Occipital lobe (tissue), 2 donors: Measurements from ENCODE around the gene RAPGEF6. TPM values are rescaled to one million over a fixed set of nuclear protein-coding genes. Genes with fewer than 3 reads are reported as not detected.

Experiments used
- DNase-seq: peaks from one replicate; lab custom pipeline; 2025; lab: John Stamatoyannopoulos, UW
- total RNA-seq: library from RNA; depleted of rRNA; stranded (reverse); fragments of >200 nt; gene quantifications from one replicate; pipeline ENCODE4 v1.2.3, GENCODE V29; 2014

The RAPGEF6 gene
- total RNA-seq, 1 donor from 2014 or later: 66.1 TPM

GRCh38 chr5:131548176-131548575 is 86.9 kb downstream of the RAPGEF6 start:
- no peak for DNase-seq

DNA sequence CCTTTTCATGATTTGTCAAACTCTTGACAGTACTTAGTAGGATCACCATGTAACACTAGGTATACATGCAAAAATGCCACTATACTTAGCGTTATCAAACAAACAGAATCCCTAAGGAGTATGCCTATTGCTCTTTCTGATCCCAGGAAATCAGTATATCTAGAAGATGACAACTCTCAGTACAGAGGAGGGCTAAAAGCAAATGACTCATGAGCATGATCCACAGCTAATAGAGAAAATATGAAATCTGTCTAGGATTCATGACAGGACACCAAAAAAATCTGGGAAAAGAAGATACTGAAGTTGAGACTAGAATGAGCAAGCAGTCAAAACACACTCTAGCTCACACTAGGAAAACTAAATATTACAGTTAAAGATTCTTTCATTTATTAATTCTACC is 89.2 kb downstream of the RAPGEF6 start:
- DNase-seq: no peak

DNA sequence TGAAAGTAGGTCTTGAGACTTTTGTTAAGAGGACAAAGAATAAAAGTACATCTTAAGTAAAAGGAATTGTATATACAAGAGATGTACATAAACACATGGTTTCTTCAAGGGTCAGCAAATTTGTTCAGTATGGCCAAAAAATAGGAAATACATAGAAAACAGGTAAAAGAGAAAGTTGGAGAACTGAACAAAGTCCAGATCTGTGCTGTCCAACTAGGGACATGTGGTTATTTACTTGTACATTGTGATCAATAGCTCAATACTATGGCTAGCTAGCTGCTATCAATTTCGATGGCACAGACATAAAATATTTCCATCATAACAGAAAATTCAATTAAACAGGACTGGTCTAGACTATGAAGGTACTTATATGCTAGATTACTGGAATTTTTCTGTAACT is 92.3 kb downstream of the RAPGEF6 start:
- DNase-seq: no peak

DNA sequence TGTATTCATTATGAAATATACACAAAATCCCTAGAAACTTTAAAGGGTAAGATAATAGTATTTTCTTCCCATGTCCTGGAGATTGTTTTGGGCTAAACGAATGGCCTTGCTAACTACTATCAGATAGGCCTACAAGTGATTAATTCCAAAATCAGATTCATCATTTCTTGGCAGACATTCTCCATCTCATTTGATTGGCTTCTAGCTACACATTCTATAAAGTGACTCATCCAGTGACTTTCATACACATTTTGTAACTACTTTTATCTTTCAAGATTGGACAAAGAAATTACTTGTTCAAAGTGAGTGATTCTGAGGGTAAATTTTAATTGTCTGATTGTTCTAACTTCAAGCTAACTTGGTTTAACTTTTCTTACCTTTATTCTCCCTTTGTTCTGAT is 93.3 kb downstream of the RAPGEF6 start:
- DNase-seq: no peak

- no peak for DNase-seq
Measured at GRCh38 chr5:131541071-131541470, 94.0 kb downstream of the RAPGEF6 start.

GRCh38 chr5:131539251-131539650 is 95.8 kb downstream of the RAPGEF6 start:
- no peak for DNase-seq

GRCh38 chr5:131538177-131538593 is 96.8 kb downstream of the RAPGEF6 start:
- DNase-seq: no peak

DNA sequence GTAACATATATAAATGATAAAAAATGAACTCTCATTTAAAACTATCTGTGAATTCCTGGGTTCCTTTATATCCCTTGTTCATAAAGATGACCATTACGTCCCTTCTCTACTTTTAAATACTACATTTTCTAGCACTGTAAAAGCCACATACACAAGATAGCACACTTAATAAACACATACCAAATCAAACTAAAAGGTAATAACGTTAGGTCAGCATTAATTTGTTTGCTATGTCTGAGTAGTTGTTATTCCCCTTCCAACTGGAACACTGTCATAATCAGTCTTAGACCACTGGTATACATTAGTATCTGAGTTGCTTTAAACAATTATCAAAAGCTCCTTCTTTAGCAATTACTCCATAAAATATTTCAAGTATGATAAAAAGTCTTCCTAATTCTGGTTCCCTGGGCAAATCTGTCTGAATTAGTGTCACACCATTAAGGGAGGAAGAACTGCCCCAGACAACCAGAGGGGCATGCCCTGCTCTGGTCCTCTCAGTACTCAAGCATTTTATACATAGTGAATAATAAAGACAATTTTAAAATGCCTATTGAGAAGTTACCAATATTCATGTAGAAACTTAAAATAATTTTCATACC is 98.1 kb downstream of the RAPGEF6 start:
- DNase-seq: no peak

GRCh38 chr5:131536211-131536826 is 98.7 kb downstream of the RAPGEF6 start:
- no peak for DNase-seq

DNA sequence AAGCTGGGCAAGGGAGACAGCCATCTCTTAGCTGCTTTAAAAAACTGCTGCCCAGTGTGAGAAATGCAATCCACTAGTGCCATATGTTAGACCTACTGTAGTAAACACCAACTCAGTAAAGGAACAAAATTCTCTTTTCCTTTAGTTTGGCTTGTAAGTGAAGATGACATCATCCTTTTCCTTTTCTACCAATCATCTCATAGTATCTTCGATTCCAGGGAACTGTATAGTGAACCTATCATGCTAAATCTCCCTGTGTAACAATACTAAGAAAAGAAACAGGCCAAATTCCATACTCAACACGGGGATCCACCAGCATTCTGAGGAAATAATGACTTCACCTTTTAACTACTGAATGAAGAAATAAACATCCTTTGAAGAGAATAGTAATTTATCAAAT is 100.1 kb downstream of the RAPGEF6 start:
- DNase-seq: no peak

- DNase-seq: no peak
Measured at GRCh38 chr5:131533836-131534235, 101.2 kb downstream of the RAPGEF6 start.

GRCh38 chr5:131532031-131532640 is 102.9 kb downstream of the RAPGEF6 start:
- no peak for DNase-seq

DNA sequence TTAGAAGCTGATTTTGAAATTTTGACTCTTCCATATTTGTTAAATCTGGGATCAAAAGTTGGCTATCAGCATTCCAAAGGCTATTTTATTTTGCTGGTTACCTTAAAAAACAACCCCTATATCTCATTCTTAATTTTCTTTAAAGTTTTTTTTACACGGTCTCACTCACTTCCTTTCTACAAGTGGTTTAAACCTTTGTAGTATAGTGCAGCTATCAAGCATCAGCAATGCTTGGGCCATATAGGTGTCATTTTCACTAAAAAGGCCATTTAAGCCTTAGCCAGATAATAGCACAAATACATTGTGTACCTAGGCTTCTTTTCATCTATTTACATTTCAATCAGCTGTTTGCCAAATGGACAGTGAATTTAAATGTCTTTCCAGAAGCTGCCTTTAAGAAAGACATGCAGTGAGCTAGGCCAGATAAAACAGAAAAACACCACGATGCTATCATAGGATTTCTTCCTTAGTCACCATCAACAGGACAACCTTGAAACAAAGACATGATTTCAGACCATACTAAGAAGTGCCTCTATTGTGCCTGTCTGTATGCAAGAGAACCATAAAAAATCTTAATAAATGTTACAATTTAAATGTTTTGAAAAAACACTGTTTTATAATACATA is 104.2 kb downstream of the RAPGEF6 start:
- DNase-seq: no peak

DNA sequence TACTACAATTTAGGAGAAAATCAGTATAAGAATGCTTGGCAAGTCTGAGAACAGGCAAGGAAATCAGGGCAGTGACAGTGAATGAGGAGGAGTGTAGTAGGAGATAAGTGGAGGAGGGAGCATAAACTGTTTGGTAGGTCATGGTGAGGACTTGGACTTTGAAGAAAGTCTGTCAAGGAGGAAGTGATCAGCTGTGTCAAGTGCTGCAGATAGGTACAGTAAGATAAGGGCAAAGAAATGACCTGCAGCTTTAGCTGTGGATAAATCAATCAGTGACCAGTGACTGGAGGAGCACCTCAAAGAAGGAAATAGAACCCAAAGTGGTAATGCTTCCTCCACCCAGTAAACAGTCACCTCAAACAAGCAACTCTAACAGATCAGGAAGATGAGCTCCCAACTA is 106.3 kb downstream of the RAPGEF6 start:
- DNase-seq: no peak

DNA sequence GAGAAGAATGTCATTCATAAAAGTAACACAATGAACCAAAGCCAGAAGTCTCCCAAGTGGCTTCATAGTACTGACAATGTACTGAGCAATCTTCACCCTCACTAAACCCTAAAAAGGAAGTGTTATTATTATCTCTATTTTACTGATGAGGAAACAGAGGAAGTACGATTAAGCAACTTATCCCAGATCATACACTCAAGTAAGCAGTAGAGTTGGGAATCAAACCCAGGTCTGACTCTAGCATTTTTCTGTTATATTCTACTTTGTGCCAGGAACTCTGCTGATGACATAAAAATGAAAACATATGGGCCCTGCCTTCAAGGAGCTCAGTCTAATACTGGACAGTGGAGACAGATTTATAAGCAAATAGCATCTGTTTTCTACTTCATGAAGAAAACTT is 109.2 kb downstream of the RAPGEF6 start:
- no peak for DNase-seq

DNA sequence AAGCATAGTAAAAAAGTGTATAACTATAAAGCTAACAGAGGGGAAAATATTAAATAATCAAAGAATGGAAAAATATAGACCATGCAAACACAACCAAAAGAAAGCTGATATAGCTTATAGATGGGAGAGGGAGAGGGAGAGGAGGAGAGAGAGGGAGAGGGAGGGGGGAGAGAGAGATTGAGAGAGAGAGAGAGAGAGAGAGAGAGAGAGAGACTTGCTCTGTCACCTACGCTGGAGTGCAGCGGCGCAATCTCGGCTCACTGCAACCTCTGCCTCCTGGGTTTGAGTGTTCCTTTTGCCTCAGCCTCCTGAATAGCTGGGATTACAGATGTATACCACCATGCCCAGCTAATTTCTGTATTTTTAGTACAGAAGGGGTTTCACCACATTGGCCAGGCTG is 110.6 kb downstream of the RAPGEF6 start:
- DNase-seq: no peak

DNA sequence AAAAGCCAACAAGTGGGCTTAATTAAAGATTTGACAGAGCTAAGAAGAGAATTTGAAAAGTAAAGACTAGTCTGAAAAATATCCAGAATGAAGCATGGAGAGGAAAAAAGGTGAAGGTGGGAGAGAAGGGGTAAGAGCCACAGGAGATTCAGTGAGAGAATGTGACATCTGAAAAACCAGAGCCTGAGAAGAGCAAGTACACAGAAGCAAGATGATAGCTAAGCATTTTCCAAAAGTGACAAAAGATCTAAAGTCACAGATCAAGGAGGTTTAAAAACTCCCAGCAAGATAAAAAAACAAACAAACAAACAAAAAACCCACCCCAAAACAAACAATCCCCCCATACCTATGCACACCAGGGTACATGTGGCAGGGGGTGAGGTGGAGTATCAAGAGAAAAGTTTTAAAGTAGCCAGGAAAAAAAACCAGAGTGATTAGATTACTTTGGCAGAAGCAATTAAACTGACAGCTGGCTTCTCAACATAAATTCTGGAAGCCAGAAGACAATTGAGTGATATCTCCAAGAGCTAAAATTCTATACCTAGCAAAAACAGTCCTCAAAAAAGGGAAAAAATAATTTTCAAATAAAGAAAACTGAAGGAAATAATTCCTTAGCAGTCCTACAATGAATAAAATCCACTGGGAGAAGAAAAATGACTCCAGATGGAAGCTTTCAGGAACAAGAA is 111.4 kb downstream of the RAPGEF6 start:
- DNase-seq: no peak

DNA sequence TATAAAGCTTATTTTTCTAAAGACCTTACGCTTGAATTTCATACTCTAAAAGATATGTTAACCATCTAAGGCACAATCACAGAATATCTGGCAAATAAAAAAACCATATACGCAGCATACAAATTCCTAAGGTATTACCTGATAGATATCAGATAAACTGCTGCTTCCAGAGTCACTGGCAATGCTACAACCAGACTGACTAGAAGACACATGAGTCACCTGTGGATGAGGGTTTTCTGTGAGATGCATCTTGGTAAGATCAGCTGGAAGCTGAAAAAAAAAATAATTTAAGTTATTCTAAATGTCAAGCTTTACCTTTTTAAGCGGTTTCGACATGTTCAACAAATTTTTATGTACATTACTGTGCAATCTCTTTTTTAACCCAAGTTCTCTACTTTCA is 113.8 kb downstream of the RAPGEF6 start:
- no peak for DNase-seq

- DNase-seq: no peak
Measured at GRCh38 chr5:131515348-131515747, 119.7 kb downstream of the RAPGEF6 start.

- no peak for DNase-seq
Measured at GRCh38 chr5:131514316-131515283, 120.4 kb downstream of the RAPGEF6 start.

DNA sequence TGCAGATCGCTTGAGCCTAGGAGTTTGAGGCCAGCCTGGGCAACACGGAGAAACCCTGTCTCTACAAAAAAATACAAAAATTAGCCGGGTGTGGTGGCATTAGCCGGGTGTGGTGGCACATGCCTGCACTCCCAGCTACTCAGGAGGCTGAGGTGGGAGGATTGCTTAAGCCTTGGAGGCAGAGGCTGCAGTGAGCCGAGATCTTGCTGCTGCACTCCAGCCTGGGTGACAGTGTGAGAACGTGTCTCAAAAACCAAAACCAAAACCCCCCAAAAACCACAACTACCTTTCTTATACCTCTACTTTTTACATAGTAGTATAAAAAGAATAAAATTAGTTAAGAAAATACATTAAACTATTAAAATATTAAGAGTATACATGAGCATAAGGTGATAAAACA is 121.2 kb downstream of the RAPGEF6 start:
- DNase-seq: no peak
